AG09319 (cell line): Measurements from ENCODE around the gene MSMP.

Source experiments
- DNase-seq: peaks from one replicate; pipeline ENCODE4 v3.0.0-alpha.2; 2010; ENCODE audit warnings: low read depth; ENCODE audit errors: extremely low read depth
- TF ChIP-seq, protein P1 (sequence below): IDR thresholded peaks from 2 replicates; pipeline ENCODE4 v1.5.1; 2011; ENCODE audit warnings: low read depth, mild to moderate bottlenecking, inconsistent platforms, low read length, moderate library complexity

MSMP gene

DNA sequence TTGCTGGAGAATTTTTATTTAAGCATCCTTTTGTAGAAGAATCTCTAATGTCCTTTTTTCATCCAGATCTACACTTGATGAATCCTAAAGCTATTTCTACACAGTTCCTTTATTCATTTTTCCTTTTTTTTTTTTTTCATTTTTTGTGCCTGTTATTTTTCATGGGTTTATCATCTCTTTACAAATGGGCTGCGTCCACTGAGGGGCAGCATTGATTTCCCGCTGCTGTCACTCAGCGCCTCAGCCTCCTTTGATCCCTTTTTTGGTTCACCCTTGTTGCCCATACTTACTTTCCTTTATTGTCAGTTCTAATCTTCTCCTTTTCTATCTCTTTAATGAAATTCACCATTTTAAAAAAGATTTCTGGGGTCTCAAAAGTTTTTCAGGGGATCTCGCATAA lies 5.7 kb upstream of the MSMP start:
- TF ChIP-seq, protein P1, sequence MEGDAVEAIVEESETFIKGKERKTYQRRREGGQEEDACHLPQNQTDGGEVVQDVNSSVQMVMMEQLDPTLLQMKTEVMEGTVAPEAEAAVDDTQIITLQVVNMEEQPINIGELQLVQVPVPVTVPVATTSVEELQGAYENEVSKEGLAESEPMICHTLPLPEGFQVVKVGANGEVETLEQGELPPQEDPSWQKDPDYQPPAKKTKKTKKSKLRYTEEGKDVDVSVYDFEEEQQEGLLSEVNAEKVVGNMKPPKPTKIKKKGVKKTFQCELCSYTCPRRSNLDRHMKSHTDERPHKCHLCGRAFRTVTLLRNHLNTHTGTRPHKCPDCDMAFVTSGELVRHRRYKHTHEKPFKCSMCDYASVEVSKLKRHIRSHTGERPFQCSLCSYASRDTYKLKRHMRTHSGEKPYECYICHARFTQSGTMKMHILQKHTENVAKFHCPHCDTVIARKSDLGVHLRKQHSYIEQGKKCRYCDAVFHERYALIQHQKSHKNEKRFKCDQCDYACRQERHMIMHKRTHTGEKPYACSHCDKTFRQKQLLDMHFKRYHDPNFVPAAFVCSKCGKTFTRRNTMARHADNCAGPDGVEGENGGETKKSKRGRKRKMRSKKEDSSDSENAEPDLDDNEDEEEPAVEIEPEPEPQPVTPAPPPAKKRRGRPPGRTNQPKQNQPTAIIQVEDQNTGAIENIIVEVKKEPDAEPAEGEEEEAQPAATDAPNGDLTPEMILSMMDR = no peak
- no peak for DNase-seq

DNA sequence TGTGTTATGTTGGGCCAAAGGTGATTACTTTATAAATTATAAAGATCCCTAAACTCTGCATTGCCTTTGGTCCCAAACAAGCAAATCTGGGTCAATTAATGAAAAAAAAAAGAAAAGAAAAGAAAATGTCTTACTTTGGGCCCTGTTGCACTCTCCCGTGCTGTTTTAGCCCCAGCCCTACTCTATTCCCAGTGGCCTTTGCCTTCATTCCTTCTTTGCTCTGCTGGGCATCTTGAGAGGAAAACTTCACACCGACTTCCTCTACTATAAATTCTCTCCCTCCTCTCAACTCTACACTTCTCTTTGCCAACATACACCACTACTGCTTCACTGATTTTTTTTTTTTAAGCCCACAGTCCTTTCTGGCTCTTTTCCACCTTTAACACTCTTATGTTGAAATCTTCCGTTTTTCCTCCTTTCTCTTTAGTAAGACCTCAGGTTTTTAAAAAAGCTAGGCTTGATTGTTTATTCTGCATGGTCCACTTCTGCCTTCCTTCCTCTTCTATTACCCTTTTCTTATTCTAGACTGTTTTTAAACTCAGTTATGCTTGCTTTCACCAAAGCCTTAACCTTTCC lies 4.5 kb upstream of the MSMP start:
- TF ChIP-seq, protein P1 = no peak
- DNase-seq = no peak

DNA sequence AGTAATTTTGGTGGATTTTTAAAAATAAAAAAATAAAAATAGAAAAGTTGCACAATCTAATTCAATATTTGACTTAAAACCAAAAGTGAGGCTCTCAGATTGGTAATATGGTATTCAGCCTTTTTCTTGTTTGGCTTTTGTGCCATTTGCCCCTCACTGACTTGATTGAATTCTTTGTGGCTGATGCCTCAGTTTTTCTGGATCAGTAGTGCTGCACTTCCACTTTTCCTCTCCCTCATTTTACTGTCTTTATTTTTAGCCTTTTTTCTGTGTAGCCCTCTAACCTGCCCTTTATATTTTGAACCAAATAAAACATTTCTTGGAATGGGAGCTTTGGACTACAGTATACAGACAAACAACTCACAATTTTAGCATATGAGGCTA lies 3.8 kb upstream of the MSMP start:
- TF ChIP-seq, protein P1 = no peak
- DNase-seq = no peak

DNA sequence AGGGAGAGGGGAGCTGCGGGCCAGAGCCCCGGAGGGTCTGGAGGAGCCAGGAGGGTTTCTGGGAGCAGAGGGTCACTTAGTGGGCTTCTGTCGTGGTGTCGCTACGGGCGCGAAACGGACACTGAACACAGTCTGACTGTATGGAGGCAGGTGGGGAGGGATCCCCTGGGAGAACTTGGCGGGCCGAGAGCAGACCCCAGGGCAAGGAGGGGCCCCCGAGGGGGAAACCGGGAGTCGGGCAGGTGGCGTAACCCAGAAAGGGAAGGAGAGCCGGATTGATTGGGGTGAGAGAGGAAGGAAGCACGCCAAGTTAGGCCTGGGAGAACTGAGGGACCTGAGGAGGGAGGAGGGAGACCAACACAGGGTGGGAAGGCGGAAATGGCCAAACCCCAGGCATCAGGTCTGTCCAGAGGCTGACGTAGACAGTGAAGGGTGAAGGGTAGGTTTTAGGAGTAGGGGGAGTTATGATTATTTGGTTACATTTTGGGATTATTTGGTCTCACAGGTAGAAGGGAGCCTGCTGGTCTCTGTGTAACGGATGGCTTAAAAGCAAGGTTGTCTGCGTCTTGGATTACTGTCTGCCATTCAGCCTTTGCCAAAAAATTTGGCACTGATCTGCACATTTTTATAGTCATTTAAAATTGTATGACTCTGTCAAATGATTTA lies 3.3 kb upstream of the MSMP start:
- TF ChIP-seq, protein P1 = no peak
- no peak for DNase-seq

DNA sequence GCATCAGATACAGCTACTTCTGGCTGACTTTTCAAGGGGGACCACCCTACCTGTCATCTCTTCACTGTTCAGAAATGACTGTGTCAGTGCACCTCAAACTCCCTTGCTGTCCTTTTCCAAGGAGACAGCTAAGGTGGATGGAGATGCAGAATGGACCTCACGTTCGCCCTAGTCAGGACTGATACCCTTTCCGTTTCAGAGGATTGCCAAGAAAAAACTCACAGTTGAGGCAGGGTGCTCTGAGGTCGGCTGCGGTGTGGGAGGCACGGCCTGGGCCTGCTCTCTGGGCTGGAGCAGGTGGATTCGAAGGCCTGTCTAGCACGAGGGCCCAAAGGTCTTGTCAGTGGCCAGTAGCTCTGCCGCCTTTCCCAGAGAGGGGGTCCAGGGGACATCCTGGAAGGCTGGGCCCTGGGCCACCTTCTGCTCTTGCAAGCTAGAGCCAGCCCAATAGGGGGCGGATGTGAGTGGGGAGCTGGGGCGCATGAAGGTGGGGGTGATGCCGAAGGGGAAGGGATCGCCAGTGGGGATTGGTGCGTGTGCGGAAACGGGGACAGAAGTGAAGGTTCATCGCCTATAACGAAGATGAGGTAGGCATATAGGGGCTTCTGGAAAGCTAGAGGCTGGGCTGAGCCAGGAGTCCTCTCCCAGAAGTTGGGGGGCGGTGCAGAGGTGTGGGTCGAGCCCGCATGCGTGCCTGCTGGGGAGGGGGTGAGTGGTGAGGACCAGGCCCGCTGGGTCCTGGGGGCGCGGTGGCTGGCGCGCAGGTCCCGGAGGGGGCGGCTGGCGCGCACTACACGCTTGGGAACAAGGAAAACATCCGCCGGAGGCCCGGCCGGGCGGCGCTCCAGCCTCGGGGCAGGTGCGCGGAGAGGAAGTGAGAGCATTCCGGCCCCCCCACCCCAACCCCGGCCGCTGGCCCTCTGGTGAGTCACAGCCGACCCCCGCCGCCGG lies 2.5 kb upstream of the MSMP start:
- DNase-seq = no peak
- TF ChIP-seq, protein P1 = peak; percentile 57

DNA sequence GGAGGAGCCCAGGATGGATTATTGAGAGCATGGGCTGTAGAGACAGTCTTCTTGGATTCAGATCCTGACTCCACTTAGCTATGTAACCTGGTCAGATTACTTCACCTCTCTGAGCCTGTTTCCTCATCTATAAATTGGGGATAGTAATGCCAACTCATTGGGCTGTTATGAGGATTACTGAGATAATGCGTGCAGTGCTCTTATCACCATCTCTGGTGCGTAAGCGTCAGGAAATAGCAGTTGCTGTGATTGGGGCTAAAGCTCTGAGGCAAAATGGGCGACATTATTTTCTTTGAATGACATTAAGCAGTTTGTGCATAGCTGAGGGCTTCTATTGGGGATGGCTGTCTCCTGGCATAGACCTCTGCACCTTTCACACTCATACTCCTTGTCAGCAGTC lies 995 bp upstream of the MSMP start:
- DNase-seq = no peak
- TF ChIP-seq, protein P1 = no peak

DNA sequence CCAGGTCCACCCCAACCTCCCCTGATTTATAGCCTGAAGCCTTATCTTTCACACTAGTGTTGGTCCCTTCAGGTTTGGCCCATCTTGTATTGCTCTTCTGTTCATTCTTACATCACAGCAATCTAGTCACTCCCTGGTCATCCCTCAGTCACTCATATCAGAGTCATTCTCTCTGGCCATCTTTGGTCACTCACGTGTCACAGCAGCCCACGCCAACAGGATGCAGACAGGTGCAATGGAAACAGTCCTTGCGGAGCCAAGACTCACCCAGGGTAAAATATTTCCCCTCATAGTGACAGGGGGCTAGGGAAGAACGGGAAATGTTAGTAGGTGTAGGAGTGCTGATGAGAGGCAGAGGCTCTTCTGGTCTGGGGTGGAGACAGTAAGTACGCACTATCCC lies 610 bp downstream of the MSMP start:
- no peak for DNase-seq
- TF ChIP-seq, protein P1 = no peak
